GM19099 (cell line): ENCODE measurements around the gene HDAC9.

Experiments used
- POLR2A ChIP-seq: IDR thresholded peaks from 3 replicates; pipeline ENCODE4 v1.6.1; 2011; ENCODE audit warnings: low read depth; ENCODE audit not compliant: insufficient read length; ENCODE audit errors: extremely low read depth

The HDAC9 gene

GRCh38 chr7:18903695-18904094 lies 408.1 kb downstream of the HDAC9 start:
- no peak for TF ChIP-seq POLR2A

- no peak for TF ChIP-seq POLR2A
Observed at GRCh38 chr7:18905316-18905943, 409.9 kb downstream of the HDAC9 start.

GRCh38 chr7:18906901-18907300 lies 411.4 kb downstream of the HDAC9 start:
- no peak for TF ChIP-seq POLR2A

- no peak for TF ChIP-seq POLR2A
Observed at GRCh38 chr7:18913106-18913505, 417.6 kb downstream of the HDAC9 start.

GRCh38 chr7:18916826-18917225 lies 421.3 kb downstream of the HDAC9 start:
- TF ChIP-seq POLR2A = no peak

- TF ChIP-seq POLR2A = no peak
Observed at GRCh38 chr7:18927134-18927533, 431.6 kb downstream of the HDAC9 start.

- no peak for TF ChIP-seq POLR2A
Observed at GRCh38 chr7:18936265-18936664, 440.7 kb downstream of the HDAC9 start.

- TF ChIP-seq POLR2A = no peak
Observed at GRCh38 chr7:18939771-18940592, 444.4 kb downstream of the HDAC9 start.

- TF ChIP-seq POLR2A = no peak
Observed at GRCh38 chr7:18940593-18941134, 445.1 kb downstream of the HDAC9 start.

GRCh38 chr7:18941207-18941606 lies 445.7 kb downstream of the HDAC9 start:
- no peak for TF ChIP-seq POLR2A

GRCh38 chr7:18948521-18948920 lies 453.0 kb downstream of the HDAC9 start:
- no peak for TF ChIP-seq POLR2A

GRCh38 chr7:18952846-18953245 lies 457.3 kb downstream of the HDAC9 start:
- no peak for TF ChIP-seq POLR2A

- no peak for TF ChIP-seq POLR2A
Observed at GRCh38 chr7:18958627-18959026, 463.1 kb downstream of the HDAC9 start.

- TF ChIP-seq POLR2A = no peak
Observed at GRCh38 chr7:18960725-18961124, 465.2 kb downstream of the HDAC9 start.

- no peak for TF ChIP-seq POLR2A
Observed at GRCh38 chr7:18962031-18962430, 466.5 kb downstream of the HDAC9 start.

- no peak for TF ChIP-seq POLR2A
Observed at GRCh38 chr7:18965657-18966056, 470.1 kb downstream of the HDAC9 start.
